K562 (cell line): ENCODE data around the gene ANK3.

Experiments
- CTCF ChIP-seq, 3 experiments: IDR thresholded peaks in 2 of 3; conservative IDR thresholded peaks in 1 of 3; 2 replicates each; pipeline ENCODE4 v1.5.1; 2011 to 2012; ENCODE audit warnings: low read length in 3 of 3, mild to moderate bottlenecking in 3 of 3, control low read depth in 2 of 3, improper control_type of control experiment in 1 of 3, inconsistent platforms in 1 of 3, low read depth in 1 of 3, mixed read lengths in 1 of 3, moderate library complexity in 1 of 3; ENCODE audit not compliant: insufficient read depth in 2 of 3
- EP400 ChIP-seq: fragments of 450-650 bp; IDR thresholded peaks from 2 replicates; pipeline ENCODE4 v1.6.1; 2017; ENCODE audit warnings: antibody characterized with exemption, mild to moderate bottlenecking, moderate library complexity
- NCOA6 ChIP-seq: fragments of 450-650 bp; IDR thresholded peaks from 2 replicates; pipeline ENCODE4 v1.6.1; 2017; ENCODE audit warnings: mild to moderate bottlenecking
- NR1H2 ChIP-seq: sonication (generic); formaldehyde crosslinking; IDR thresholded peaks from 2 replicates; pipeline ENCODE4 v1.4.0; 2020; ENCODE audit warnings: mild to moderate bottlenecking, missing genetic modification reagents
- POLR2A ChIP-seq: fragments of 450-650 bp; conservative IDR thresholded peaks from 2 replicates; pipeline ENCODE4 v1.6.1; 2016
- SMC3 ChIP-seq: conservative IDR thresholded peaks from 2 replicates; pipeline ENCODE4 v1.6.1; 2011; ENCODE audit warnings: low read depth, low read length, improper control_type of control experiment; ENCODE audit not compliant: insufficient read depth
- USF1 ChIP-seq: sonication (generic); formaldehyde crosslinking; IDR thresholded peaks from 2 replicates; pipeline ENCODE4 v1.9.0; 2022; ENCODE audit warnings: mild to moderate bottlenecking, missing genetic modification reagents
- ZBTB43 ChIP-seq: sonication (generic); formaldehyde crosslinking; IDR thresholded peaks from 2 replicates; pipeline ENCODE4 v1.8.0; 2023; ENCODE audit warnings: mild to moderate bottlenecking, missing genetic modification reagents
- ZNF507 ChIP-seq: conservative IDR thresholded peaks from 2 replicates; pipeline ENCODE4 v1.6.1; 2017; ENCODE audit warnings: missing genetic modification characterization, missing compliant biosample characterization
- ZZZ3 ChIP-seq: fragments of 450-650 bp; IDR thresholded peaks from 2 replicates; pipeline ENCODE4 v1.6.1; 2016; ENCODE audit warnings: antibody characterized with exemption, mild to moderate bottlenecking, moderate library complexity

GRCh38 chr10:60086421-60086820, 303.3 kb downstream of the ANK3 start:
- TF ChIP-seq CTCF (IDR thresholded peaks at IDR 0.05 in 2 of 3, conservative IDR thresholded peaks at IDR 0.05 in 1 of 3; ENCODE audit: insufficient read depth in 2 of 3, low read depth in 1 of 3, low read length in 3 of 3) (no peak), SMC3 (no peak), NCOA6 (no peak), USF1 (CRISPR knock-in tag) (no peak), POLR2A (no peak), ZZZ3 (no peak), EP400 (no peak), ZBTB43 (CRISPR knock-in tag) (no peak), NR1H2 (CRISPR knock-in tag) (no peak), ZNF507 (no peak)
